Measurements from ENCODE around the gene ABTB2.

DNA sequence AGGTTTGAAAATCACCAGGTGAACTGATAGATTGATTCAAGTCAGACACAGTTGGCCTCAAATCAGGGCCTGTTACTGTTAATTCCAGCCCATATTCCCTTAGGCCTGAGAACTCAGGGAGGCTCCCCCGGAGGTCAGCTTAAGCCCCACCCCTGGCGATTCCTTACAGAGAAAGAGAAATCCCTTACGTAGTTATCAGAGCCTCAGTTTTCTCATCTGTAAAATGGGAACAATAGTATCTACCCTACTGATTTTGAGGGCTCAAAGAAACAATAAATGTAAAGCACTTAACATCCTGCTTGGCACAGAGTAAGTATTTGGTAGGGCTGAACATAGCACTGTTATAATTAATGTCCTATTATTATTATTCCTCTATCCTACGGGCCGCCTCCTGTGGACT lies 158.3 kb downstream of the ABTB2 start:
- TF ChIP-seq POLR2A (IDR thresholded peaks at IDR 0.05), result no peak
- no peak for TF ChIP-seq POLR2AphosphoS5 (IDR thresholded peaks at IDR 0.05)
- TF ChIP-seq, protein P1, sequence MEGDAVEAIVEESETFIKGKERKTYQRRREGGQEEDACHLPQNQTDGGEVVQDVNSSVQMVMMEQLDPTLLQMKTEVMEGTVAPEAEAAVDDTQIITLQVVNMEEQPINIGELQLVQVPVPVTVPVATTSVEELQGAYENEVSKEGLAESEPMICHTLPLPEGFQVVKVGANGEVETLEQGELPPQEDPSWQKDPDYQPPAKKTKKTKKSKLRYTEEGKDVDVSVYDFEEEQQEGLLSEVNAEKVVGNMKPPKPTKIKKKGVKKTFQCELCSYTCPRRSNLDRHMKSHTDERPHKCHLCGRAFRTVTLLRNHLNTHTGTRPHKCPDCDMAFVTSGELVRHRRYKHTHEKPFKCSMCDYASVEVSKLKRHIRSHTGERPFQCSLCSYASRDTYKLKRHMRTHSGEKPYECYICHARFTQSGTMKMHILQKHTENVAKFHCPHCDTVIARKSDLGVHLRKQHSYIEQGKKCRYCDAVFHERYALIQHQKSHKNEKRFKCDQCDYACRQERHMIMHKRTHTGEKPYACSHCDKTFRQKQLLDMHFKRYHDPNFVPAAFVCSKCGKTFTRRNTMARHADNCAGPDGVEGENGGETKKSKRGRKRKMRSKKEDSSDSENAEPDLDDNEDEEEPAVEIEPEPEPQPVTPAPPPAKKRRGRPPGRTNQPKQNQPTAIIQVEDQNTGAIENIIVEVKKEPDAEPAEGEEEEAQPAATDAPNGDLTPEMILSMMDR (IDR thresholded peaks at IDR 0.05), result no peak
- no peak for TF ChIP-seq EP300 (IDR thresholded peaks at IDR 0.05)

All from upper lobe of left lung (tissue), 4 donors.